T-helper 17 cell (primary cell): ENCODE data around the gene MYO18A. TPM values are rescaled to one million over a fixed set of nuclear protein-coding genes. Genes with fewer than 3 reads are reported as not detected.
"Not testable (repeated sequence)": the region's sequence is repeated elsewhere in the genome, so short reads cannot be mapped to it uniquely, and the experiment has no call there.

Source experiments
- ATAC-seq: fragments of 150-1000 bp; cut with Tn5 transposase; 2 replicates; pipeline ENCODE4 v1.10.0; 2021; ENCODE audit warnings: mild to moderate bottlenecking, moderate library complexity
- DNase-seq, 3 donors: peaks; one replicate each; pipeline versions ENCODE4 v3.0.0 to v3.0.0-alpha.2; 2020 to 2021
- H3K9me3 ChIP-seq: one replicate; pipeline ENCODE4 v1.7.0; 2013; ENCODE audit warnings: low read length, mild to moderate bottlenecking; ENCODE audit not compliant: control insufficient read depth, poor library complexity, severe bottlenecking
- H3K27ac Mint-ChIP-seq: one replicate; pipeline ENCODE4 v1.8.0; 2022; ENCODE audit warnings: mild to moderate bottlenecking, moderate library complexity, mixed read lengths
- H3K27me3 Mint-ChIP-seq: one replicate; pipeline ENCODE4 v1.8.0; 2022; ENCODE audit warnings: mixed read lengths
- H3K36me3 Mint-ChIP-seq: one replicate; pipeline ENCODE4 v1.8.0; 2022; ENCODE audit warnings: low read depth, mixed read lengths
- H3K4me1 Mint-ChIP-seq: one replicate; pipeline ENCODE4 v1.8.0; 2022; ENCODE audit warnings: mild to moderate bottlenecking, mixed read lengths
- H3K4me3 Mint-ChIP-seq: one replicate; pipeline ENCODE4 v1.8.0; 2022; ENCODE audit warnings: mild to moderate bottlenecking, moderate library complexity, mixed read lengths
- total RNA-seq, 4 donors: library from RNA in 2 of 4; stranded (reverse) in 2 of 4; gene quantifications; one replicate each; pipeline ENCODE4 v1.2.3 and lab custom pipeline; 2022 to 2026

The MYO18A gene
- total RNA-seq, 2 donors from 2014 or later, result 142 to 153 TPM

- no peaks in the 10 kb centered on the region for H3K27me3 Mint-ChIP-seq
- H3K4me1 Mint-ChIP-seq, result peaks cover 21% of the 10 kb centered on the region
- peak overlapping the region; percentile 67 for H3K27ac Mint-ChIP-seq
- DNase-seq (no peak), ATAC-seq (no peak)
- H3K4me3 Mint-ChIP-seq, result no peak overlapping the region
- H3K36me3 Mint-ChIP-seq, result peaks cover 24% of the 10 kb centered on the region
- H3K9me3 ChIP-seq, result no peaks in the 10 kb centered on the region
These were observed 77.4 kb downstream of the MYO18A start for GRCh38 chr17:29102741-29103181.

- Mint-ChIP-seq H3K36me3 (peaks cover 25% of the 10 kb centered on the region), H3K4me1 (peaks cover 23% of the 10 kb centered on the region), H3K27me3 (no peaks in the 10 kb centered on the region), H3K4me3 (no peak overlapping the region), H3K27ac (peak overlapping the region; percentile 67)
- no peak for ATAC-seq
- no peaks in the 10 kb centered on the region for H3K9me3 ChIP-seq
- DNase-seq, result no peak
These were observed 78.2 kb downstream of the MYO18A start for GRCh38 chr17:29102046-29102445.

DNA sequence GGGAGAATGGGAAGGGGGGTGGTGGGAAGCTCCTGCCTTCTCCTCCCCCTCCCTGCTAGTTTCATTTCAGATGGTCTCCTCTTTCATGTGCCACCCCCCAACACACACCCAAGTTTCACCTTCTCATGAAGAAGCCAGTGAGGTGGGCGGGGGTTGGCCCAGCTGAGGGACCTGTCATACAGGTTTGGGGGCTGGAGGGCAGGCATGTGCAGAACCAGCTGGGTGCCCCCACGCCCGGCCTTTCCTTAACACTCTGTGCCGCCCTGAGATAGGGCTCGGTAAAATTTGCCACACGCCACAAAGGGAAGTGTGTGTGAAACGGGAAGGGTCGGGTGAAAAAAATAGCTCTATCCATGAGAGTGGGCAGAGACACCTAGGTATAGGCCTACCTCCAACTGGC is 79.9 kb downstream of the MYO18A start:
- H3K27ac Mint-ChIP-seq, result no peak overlapping the region
- no peaks in the 10 kb centered on the region for H3K27me3 Mint-ChIP-seq
- ATAC-seq (no peak), DNase-seq (no peak)
- peaks cover 20% of the 10 kb centered on the region for H3K36me3 Mint-ChIP-seq
- peaks cover 17% of the 10 kb centered on the region for H3K4me1 Mint-ChIP-seq
- H3K9me3 ChIP-seq, result no peaks in the 10 kb centered on the region
- no peak overlapping the region for H3K4me3 Mint-ChIP-seq

DNA sequence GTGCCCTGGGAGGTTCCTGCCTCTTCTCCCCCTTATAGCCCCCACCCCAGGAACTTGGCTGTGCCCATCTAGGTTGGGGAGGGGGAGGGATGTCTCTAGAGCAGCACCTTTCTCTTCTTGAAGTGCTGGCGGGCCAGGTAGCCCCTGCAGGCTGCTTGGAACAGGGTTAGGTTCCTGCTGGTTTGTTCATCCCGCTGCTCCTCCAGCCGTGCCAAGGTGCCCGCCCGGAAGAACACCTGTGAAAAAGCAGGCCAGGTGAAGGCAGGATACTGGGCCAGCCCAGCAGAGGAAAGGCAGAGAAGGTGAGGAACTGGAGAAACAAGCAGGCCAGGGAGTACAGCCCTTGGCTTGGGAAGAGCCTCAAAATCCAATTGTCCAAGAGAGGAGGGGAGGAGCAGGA is 80.7 kb downstream of the MYO18A start:
- ATAC-seq (no peak), DNase-seq (no peak)
- Mint-ChIP-seq H3K27me3 (no peaks in the 10 kb centered on the region), H3K4me1 (peaks cover 15% of the 10 kb centered on the region), H3K4me3 (peak overlapping the region; percentile 59), H3K27ac (no peak overlapping the region), H3K36me3 (peaks cover 18% of the 10 kb centered on the region)
- no peaks in the 10 kb centered on the region for H3K9me3 ChIP-seq

DNA sequence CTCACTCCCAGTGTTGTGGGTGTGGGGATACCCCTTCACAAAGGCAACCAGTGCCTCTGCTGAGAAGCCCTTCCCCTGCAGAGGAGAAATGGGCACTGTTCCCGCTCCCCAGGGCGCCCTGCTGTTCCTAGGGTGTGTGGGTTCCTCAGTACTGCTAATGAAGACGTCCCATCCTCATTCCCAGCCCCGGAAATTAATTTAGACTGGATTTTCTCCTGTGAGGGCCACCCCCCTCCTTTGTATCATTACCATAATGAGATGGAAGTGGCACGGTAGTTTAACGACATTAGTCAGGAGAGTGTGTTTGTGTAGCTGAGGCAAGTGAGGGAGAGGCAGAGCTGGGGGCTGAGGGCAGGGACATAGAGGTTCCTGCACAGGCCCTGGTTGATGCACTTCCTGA is 84.1 kb downstream of the MYO18A start:
- ATAC-seq (no peak), DNase-seq (no peak)
- Mint-ChIP-seq H3K4me1 (peaks cover 4% of the 10 kb centered on the region), H3K27ac (no peak overlapping the region), H3K4me3 (no peak overlapping the region), H3K36me3 (peaks cover 6% of the 10 kb centered on the region), H3K27me3 (no peaks in the 10 kb centered on the region)
- H3K9me3 ChIP-seq, result no peaks in the 10 kb centered on the region

GRCh38 chr17:29095439-29095838 is 84.8 kb downstream of the MYO18A start:
- H3K36me3 Mint-ChIP-seq, result peaks cover 7% of the 10 kb centered on the region
- no peaks in the 10 kb centered on the region for H3K27me3 Mint-ChIP-seq
- H3K27ac Mint-ChIP-seq, result no peak overlapping the region
- ATAC-seq (no peak), DNase-seq (no peak)
- no peak overlapping the region for H3K4me3 Mint-ChIP-seq
- no peaks in the 10 kb centered on the region for H3K9me3 ChIP-seq
- peaks cover 4% of the 10 kb centered on the region for H3K4me1 Mint-ChIP-seq

GRCh38 chr17:29094101-29094708 is 86.0 kb downstream of the MYO18A start:
- ATAC-seq, result no peak
- H3K9me3 ChIP-seq, result no peaks in the 10 kb centered on the region
- H3K4me1 Mint-ChIP-seq, result peaks cover 4% of the 10 kb centered on the region
- no peaks in the 10 kb centered on the region for H3K27me3 Mint-ChIP-seq
- H3K27ac Mint-ChIP-seq, result no peak overlapping the region
- DNase-seq, result no peak
- H3K4me3 Mint-ChIP-seq, result no peak overlapping the region
- H3K36me3 Mint-ChIP-seq, result peaks cover 10% of the 10 kb centered on the region

DNA sequence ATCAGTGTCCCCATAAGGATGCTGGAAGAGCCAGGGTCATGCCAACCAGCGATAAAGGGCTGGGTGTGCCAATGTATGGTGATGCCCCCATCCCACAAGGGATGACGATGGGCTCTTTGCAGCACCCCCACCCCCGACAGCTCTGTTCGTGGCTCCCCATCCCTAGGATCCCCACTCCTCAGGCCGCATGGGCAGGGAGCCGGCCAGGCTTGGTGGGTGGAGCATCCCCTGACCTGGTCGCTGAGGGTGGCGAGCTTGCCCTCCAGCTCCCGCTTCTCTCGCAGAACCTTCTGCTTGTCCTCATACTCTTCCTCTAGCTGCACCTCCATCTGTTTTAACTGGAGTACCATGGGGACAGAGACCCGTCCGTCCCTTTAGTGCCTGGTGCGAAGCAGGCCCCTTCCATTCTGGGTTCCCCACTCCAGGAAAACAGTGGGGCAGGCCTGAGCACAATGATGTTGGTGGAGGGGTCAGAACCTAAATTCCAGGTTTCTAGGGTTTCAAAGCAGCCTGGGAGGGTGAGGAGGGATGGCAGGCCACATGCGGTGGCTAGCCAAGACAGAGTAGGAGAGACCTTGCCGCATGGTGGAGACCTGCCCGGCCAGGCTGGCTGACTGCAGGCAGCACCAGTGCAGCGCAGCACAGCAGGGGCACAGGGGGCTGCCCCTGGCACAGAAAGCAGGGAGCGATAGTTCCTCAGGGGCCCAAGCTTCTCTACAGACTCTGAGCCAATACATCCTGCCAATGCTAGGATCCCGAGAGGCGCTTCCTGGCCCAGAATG is 86.9 kb downstream of the MYO18A start:
- no peaks in the 10 kb centered on the region for H3K9me3 ChIP-seq
- DNase-seq (no peak), ATAC-seq (no peak)
- Mint-ChIP-seq H3K27ac (no peak overlapping the region), H3K27me3 (no peaks in the 10 kb centered on the region), H3K4me3 (peak overlapping the region; percentile 53), H3K4me1 (peaks cover 4% of the 10 kb centered on the region), H3K36me3 (peaks cover 12% of the 10 kb centered on the region)

DNA sequence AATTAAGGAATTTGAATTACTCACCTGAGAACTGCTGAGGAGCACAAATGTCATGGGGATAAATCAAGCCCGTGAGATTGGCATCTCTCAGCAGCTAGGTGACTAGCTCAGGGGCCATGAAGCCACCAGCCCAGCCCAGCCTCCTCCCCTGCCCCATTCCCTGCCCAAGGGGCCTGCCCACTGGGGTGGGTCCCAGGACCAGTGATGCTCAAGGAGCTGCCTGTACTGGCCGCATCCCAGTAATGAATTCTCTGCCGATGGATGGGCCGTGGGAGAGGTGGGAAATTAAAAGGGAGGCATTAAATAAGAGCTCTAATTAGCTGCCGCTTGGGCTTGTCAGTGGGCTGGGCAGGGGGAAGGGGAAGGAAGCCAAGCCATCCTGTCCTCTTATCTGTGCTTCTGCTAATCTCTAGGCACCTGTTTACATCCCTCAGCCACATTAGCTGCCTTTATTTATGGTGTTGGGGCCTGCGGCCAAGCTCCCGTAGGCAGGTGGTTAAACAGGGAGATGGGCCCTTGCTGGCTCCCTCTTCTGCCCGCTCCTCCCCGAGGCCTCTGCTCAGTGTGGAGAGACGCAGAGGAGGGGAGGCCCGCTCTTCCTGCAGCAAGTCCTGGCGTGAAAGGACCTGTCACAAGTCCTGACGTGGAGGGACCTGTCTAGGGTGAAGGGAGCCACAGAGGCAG is 88.5 kb downstream of the MYO18A start:
- Mint-ChIP-seq H3K27me3 (no peaks in the 10 kb centered on the region), H3K4me1 (peaks cover 3% of the 10 kb centered on the region), H3K27ac (no peak overlapping the region), H3K36me3 (peaks cover 13% of the 10 kb centered on the region), H3K4me3 (no peak overlapping the region)
- H3K9me3 ChIP-seq, result no peaks in the 10 kb centered on the region
- DNase-seq, result no peak
- no peak for ATAC-seq

DNA sequence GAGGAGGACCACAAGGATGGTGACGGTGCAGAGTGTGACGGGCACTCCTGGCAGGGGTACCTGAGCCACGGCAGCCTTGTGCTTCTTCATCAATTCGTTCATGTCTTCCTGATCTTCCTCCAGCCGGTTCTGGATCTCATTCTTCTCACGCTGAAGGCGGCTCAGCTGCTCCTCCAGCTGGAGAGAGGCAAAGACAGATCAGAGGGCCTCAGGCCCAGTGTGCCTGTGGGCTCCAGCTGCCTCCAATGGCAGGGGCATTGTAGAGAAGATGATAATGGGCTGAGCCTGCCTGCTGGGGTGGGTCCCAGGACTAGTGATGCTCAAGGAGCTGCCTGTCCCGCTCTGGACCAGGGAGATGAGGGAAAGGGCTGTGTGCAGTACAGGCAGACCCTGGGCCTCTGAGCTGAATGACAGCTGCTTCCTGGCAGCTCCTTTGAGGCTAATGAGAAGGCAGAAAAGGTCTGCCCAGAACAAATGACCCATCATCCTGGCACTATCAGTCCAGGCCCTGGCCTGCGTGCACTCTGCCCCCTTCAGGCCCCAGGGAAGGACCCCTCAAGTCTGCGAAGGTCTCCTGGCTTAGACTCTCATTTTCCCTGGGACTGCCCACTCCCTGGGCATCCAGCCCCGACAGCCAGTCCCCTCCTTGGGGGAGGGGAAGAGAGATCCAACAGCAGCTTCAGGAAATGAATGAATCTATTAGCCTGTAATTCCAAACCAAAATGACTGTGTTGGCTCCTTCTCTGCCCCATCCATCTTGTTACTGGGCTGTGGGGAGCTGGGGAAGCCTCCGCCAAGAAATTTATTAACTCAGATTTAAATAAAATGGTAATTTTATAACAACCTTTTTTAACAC is 89.2 kb downstream of the MYO18A start:
- H3K9me3 ChIP-seq, result no peaks in the 10 kb centered on the region
- Mint-ChIP-seq H3K4me1 (peaks cover 4% of the 10 kb centered on the region), H3K4me3 (no peak overlapping the region), H3K27ac (no peak overlapping the region), H3K36me3 (peaks cover 10% of the 10 kb centered on the region), H3K27me3 (no peaks in the 10 kb centered on the region)
- ATAC-seq (no peak), DNase-seq (no peak)

GRCh38 chr17:29090108-29090507 is 90.1 kb downstream of the MYO18A start:
- no peaks in the 10 kb centered on the region for H3K9me3 ChIP-seq
- ATAC-seq (no peak), DNase-seq (no peak)
- H3K4me1 Mint-ChIP-seq, result peaks cover 4% of the 10 kb centered on the region
- peaks cover 10% of the 10 kb centered on the region for H3K36me3 Mint-ChIP-seq
- no peak overlapping the region for H3K27ac Mint-ChIP-seq
- no peaks in the 10 kb centered on the region for H3K27me3 Mint-ChIP-seq
- no peak overlapping the region for H3K4me3 Mint-ChIP-seq

DNA sequence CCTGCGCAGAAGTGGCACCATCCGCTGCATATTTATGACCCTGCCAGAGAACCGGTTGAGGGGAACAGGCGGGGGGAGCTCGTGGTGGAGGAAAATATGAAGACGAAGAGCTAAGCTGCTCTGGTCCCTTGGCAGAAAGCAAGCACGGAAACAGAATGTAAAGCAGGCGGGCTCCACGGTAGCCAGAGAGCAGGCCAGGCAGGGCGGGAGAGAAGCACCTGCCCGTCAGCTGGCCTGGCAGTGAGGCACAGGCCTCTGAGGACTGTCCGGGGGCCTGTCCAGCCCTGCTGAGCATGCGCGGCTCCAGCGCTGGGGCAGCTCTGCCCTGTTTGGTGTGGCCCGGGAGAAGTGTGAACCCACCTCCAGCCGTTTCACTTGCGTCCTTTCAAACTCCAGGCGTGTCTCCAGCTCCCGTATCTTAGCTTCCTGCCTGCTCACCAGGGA is 90.6 kb downstream of the MYO18A start:
- ATAC-seq (no peak), DNase-seq (no peak)
- no peaks in the 10 kb centered on the region for H3K9me3 ChIP-seq
- no peaks in the 10 kb centered on the region for H3K27me3 Mint-ChIP-seq
- H3K4me3 Mint-ChIP-seq, result no peak overlapping the region
- peaks cover 10% of the 10 kb centered on the region for H3K36me3 Mint-ChIP-seq
- no peak overlapping the region for H3K27ac Mint-ChIP-seq
- H3K4me1 Mint-ChIP-seq, result peaks cover 4% of the 10 kb centered on the region

DNA sequence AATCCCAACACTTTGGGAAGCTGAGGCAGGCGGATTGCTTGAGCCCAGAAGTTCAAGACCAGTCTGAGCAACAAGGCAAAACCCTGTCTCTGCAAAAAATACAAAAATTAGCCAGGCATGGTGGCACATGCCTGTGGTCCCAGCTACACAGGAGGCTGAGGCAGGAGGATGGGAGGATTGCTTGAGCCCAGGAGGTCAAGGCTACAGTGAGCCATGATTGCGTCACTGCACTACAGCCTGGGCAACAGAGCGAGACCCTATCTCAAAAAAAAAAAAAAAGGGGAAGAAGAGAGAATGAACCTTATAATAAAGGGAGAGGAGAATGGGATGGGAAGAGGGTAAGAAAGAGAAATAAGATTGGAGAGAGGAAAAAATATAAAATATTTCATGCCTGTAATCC is 91.4 kb downstream of the MYO18A start:
- not testable (repeated sequence) for H3K27me3 Mint-ChIP-seq, DNase-seq, H3K9me3 ChIP-seq, H3K4me1 Mint-ChIP-seq, H3K27ac Mint-ChIP-seq, H3K4me3 Mint-ChIP-seq, ATAC-seq
- peaks cover 10% of the 10 kb centered on the region for H3K36me3 Mint-ChIP-seq
